Endometrium (tissue), 2 donors: ENCODE measurements around the gene CCDC192.

ENCODE experiments used
- FAIRE-seq: peaks from 2 replicates; lab custom pipeline; 2012; peaks lifted over from hg19 to GRCh38; lab: Jason Lieb, UNC
- donor health status: control.
- donor health status: control.

CCDC192 gene

DNA sequence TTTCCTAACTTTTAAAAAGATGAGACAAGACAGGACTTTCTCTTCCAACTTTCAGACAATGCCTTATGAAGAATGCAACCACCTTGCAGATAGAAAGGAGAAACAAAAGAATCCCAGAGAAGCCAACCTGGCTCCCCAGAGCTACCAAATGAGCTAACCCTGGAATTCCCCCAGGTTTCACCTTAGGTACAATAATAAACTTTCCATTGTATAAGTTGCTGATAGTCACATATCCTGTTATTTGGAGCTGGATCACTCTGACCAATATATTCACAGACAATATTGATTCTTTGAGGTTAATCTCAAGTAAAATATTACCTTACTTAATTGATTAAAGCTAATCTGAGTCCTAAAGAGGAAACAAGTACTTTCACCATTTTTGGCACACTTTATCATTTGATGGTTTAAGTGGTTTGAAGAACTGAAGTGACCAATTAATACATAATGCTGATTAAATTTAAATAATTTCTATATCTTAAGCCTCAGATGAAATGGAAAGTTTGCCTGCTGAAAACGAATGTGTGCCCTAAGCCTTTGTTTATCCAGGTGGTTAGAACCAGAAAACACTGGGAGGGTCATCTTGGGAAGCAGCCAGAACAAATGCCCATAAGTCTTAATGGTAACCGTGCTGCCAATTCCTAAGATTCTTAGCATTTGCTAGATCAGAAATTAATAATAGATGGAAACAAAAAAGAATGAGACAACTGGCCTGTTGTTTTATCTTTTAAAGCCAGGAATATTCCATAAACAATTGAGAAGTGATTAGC is 220.8 kb downstream of the CCDC192 start:
- FAIRE-seq = no peak

DNA sequence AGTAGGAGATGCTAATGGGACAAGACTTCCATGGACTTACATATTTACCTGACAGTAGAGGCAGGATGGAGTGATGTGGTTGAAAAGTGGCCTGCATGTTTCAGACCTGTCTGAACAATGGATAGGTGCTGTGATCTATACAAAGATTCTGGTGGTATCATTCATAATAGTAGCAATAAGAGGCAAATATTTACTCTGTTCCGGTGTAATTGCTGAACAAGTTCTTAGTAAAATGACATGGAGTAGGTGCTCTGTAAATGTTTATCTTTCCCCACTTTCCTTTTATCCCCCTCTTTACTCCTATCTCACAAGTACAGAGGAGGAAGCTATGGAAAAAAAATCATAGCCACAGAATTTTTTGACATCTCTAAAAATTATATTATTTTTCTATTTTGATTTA is 221.4 kb downstream of the CCDC192 start:
- FAIRE-seq = no peak

DNA sequence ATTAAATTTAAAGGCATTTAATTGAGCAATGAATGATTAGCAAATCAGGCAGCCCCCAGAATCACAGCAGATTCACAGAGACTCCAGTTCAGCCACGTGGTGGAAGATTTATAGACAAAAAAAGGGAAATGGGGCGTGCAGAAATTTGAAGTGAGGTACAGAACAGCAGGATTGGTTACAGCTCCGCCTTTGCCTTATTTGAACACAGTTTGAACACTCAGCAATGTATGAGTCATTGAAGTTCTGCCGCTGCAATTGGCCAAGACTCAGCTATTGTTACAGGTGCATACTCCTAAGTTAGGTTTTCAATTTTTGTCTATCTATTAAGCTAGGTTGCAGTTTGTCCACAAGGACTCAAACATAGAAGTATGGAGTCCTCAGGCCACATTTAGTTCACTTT is 222.7 kb downstream of the CCDC192 start:
- no peak for FAIRE-seq

DNA sequence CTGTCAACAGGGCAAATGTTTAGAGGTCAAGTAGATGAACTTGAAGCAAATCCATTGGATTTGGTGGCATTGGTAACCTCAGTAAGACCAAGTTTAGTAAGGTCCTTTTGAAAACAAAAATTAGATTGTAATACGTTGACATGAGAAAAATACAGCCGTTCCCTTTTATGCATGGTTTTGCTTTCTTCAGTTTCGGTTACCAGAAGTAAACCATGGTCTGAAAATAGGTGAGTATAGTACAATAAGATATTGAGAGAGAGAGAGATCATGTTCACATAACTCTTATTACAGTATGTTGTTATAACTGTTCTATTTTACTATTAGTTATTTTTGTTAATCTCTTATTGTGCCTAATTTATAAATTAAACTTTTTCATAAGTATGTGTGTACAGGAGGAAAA is 223.8 kb downstream of the CCDC192 start:
- no peak for FAIRE-seq

DNA sequence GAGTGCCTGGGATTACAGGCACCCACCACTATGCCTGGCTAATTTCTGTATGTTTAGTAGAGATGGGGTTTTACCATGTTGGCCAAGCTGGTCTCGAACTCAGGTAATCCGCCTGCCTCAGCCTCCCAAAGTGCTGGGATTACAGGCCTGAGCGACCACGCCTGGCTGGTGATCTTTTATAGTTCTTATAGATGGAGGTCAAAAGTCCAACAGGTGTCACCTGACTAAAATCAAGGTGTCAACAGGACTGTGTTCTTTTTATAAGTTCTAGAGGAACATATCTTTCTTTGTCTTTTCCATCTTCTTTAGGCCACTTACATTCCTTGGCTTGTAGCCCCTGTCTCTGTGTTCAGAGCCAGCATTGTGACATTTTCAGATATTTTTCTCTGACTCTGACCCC is 224.9 kb downstream of the CCDC192 start:
- no peak for FAIRE-seq

DNA sequence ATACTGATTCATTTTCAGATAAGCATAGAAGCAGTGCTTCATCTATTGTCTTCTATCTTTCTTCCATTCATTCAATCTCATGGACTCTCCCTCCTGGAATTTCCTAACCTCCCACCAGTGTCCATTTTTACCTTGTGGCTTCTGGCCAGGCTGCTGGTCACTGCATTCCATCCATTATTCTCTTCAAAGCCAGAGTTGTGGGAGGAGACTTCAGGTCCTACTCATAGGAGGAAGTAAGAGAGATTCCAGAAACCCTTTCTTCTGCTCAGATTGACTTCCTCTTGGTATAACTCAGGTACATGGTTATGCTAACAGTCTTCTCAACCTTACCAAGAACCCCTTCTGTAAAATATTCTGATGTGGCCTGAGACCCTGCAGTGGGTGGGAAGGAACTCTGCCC is 227.1 kb downstream of the CCDC192 start:
- no peak for FAIRE-seq

DNA sequence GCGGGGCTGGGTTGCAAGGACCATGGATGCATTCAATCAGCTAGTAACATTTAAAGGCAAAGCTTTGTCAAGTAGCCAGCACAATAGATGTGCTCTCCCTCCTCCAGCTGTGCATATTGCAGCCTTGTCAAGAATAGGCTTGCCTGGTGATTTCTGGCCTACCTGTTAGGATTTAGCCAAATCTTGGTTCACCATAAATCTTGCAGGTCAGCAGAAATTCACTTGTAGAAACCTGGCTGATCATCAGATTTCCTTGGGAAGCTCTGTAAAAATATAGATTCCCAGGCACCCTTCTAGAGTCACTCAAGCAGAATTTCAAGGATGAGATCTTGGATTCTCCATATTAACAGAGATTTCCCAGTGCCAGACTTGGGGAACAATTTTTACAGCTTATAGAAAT is 228.2 kb downstream of the CCDC192 start:
- no peak for FAIRE-seq

DNA sequence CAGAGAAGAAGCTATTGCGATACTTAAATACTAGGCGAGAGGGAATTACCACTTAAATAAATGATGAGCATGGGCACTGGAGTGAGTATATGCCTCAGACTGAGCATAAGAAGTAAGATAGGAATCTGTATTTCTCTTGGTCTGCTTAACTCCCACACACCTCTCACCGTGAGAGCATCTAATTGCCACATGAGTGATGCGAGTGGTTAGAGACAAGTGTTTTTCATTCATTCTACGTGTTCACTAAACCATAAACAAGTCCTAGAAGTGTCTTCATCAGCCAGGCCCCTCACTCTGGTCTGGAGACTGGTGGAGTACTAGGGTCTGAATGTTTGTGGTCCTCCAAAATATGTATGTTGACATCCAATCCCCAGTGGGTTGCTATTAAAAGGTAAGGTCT is 230.2 kb downstream of the CCDC192 start:
- FAIRE-seq = no peak

DNA sequence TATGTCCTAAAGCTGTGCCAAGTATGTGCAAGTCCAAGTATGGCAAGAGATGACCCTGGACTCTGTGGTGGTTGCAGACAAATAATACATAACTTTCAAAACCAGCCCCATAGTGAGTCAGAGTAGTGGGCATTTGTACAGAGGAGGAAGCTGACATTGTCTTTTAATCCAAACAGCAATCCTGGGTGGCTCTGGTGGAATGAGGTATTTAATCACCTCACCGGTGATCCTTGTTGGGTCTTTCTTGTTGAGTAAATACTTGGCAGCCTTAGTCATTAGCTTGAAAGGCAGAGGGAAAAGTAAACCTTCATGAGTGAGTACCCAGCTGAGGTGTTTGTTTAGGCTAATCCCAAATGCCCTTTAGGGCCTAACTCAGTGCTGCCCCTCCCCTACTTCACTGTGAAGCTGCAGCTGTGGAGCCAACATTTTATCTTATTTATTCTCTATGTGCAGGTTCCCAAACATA is 231.6 kb downstream of the CCDC192 start:
- FAIRE-seq = no peak

DNA sequence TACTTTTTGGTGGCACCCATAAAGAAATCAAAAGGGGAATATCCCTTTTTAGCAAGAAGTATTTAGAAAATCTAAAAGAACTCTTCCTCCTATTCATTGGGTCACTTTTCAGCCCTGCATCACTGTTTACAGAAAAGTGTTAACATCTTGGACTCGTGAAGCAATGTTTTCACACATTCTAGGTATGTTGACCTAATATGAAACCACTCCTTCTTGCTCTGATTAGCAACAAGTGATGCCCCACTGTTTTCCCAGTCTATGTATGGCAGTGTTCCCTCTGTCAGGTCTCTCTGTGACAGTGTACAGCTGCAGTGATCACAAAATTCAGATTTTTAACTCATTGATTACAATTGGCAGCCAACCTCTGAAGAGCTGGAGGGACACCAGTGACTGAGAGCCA is 232.2 kb downstream of the CCDC192 start:
- no peak for FAIRE-seq

DNA sequence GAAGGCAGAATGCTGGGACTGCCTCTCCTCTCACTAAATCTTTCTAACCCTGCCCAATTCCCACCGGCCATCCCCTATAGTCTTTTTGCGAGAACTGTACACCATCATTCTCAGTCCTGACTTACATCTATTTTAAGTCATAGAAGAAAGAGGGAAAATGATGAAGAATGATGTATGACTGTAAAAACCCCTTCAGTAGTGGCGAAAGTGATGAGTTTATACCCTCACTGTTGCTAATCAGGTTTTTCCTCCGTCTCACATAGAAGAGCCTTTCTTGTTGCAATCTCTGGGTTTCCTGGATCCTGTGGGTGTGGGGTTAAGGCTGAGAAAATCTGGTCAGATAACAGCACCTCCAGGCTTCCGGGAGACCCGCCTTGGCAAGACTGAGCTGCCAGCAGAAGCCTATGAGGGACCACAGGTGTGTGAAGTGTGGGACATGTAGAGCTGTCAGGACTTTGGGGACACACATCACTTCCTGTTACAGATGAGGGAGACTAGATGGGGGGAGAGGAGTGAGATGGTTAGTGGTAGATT is 233.3 kb downstream of the CCDC192 start:
- FAIRE-seq = no peak

DNA sequence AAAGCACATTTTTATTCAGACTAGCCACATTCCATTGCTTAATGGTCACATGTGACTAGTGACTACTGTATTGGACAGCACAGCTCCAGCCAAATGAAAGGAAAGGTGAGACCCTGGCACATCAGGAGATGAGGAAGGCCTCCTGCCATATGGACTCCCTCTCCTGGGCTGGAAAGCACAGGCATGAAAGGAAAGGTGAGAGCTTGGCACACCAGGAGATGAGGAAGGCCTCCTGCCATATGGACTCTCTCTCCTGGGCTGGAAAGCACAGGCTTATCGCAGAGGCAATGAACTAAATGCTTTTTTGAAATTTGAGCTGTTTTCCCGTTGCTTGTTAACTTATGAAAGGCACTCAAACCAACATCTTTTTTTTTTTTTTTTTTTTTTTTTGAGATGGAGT is 235.6 kb downstream of the CCDC192 start:
- FAIRE-seq = no peak

DNA sequence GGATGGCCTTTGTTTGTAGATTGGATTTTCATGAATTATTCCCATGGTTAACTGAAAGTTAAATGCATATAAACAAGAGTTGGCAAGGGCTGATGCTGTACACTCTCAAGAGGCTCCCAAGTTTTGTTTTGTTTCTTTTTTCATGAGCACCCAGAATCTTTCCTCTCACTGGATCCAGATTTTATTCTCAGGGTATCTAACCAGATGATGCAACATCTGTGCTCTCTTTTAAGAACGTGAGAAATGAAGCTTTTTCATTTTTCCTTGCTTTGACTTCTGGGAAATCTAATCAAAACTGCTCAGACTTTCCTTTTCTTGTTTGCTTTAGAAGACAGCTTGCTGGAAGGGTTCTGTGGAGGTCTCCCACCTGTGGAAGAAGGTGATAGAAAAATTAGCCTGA is 237.7 kb downstream of the CCDC192 start:
- FAIRE-seq = no peak

DNA sequence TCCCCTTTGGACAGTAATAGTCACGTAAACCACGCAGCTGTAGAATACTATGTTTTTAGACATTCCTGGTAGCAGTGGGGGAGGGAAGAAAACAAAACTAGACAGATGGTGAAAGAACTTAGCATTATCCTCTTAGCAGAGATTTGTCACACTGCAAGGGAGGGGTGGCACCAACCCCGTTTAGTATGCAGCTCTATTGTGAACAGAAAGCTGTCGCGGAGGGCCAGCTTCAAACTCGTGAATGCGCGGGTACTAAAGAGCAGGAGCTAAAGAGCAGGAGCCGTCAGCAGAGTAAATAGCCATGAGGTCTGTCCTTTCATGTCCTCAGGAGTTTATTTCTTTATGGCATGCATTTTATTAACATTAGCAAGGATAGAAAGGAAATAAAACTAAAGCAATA is 238.5 kb downstream of the CCDC192 start:
- FAIRE-seq = no peak

DNA sequence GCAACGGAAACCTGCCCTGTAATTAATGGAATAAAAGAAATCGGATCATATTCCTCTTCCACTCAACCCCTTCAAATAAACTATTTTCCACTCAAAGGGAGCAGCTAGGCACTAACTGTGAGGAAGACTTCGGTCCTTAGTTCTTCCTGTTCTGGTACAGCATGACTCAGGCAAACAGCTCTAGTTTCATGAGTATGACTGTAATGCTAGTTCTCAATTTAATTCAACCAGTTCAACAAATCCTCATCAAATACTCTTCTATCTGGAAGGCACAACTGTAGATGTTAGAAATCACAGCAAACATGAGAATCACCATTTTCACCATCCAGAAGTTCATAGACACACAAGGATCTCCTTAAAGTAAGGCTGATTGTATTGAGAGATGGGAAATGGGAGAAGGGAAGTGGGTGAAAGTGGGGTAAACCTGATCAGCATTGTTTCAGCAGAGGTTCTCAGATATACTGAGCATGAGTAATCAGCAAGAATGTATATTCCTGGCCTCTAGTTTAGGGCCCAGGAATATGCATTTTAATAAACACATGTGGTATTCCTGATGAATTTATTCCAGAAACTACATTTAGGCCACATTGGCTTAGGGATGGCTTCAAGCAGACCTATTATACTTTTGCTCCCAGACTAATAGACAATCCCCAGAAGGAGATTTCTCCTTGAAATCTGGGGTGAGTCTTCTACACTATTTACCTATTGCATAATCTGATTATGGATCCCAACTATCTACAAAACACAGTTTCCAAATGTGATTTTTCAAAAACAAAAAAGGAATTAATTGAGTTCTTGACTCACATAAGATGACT is 239.3 kb downstream of the CCDC192 start:
- no peak for FAIRE-seq

DNA sequence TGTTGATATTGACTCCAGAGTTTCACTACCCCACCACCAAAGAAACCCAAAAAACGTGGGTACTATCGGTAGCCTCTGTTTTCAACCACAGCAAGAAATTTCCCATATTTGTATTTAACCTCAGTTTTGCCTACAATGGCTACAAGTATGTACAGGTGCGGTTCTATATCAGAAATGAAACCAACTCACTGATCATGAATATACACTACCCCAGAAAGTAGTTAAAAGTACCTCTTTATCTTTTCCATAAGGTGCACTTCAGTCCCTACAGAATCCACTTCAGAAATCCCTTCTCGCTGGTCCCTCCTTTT is 239.8 kb downstream of the CCDC192 start:
- FAIRE-seq = no peak

DNA sequence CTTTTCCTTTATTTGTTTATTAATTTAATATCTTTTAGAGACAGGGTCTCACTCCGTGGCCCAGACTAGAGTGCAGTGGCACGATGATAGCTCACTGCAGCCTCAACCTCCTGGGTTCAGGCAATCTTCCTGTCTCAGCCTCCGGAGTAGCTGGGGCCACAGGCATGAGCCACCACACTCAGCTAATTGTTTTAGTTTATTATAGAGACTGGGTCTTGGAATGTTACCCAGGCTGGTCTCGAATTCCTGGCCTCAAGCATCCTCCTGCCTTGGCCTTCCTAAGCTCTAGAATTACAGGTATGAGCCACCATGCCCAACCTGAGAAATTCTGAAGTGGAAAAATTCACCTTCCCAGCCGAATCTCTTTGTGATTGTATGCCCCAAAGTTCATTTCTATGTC is 240.9 kb downstream of the CCDC192 start:
- no peak for FAIRE-seq

DNA sequence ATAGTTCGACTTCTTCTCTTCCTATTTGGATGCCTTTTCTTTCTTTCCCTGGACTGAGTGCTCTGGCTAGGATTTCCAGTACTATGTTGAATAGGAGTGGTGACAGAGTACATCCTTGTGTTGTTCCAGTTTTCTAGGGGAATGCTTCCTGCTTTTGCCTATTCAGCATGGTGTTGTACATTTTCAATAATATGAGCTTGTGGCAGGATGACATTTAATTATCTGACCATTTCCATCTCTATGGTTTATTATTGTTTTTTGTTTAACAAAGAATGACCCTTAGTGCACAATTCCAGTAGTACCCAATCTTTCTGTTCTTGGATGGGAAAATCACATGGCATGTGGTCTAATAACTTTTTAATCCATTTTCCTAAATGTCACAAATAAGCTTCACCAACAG is 244.8 kb downstream of the CCDC192 start:
- FAIRE-seq = no peak

DNA sequence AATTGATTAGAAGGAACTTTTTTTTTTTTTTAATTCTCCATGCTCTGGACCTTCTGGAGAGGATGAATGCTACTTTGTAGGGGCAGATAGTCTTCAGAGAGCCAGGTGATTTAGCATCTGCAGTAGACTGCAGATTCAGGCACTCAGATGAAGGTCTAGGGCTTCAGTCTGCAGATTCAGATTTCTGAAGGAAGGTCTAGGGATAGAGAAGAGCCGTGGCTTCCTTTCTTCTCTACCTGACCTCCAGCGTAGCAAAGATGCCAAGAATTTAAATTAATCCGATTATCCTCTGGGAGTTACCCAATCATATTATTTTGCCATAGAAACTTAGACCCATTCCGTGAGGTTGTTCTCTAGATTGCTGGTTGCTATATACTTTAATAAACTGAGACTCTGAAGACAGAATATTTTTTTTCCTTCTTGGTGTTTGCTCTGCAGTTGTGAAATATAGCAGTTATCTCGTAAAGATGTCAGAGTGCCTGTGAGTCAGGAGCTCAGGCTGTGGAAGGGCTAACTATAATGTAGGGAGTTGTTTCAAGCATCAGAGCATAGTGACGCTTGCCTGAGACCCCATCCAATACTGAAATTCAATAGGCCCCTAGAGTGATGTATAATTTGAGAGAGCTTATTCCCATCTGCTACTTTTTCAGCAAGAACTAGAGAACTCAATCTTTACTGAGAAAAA is 247.7 kb downstream of the CCDC192 start:
- no peak for FAIRE-seq

DNA sequence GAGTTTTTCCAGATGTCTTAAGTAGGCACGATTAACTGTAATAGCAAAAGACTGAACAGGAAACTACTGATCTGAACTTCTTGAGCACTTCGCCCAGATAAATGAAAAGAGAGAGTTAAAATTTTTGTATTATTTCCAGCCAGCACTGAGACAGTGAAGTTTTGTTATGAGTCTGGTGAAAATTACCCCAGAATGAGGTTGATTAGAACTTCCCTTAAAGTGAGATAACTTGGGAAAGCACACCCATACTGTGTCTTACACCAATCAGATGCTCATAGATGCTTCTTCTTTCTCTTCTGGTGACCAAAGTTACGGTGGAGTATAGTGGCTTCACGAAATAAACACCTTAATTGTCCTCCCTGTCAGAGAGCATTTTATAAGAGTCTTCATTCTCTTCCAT is 248.6 kb downstream of the CCDC192 start:
- FAIRE-seq = no peak

DNA sequence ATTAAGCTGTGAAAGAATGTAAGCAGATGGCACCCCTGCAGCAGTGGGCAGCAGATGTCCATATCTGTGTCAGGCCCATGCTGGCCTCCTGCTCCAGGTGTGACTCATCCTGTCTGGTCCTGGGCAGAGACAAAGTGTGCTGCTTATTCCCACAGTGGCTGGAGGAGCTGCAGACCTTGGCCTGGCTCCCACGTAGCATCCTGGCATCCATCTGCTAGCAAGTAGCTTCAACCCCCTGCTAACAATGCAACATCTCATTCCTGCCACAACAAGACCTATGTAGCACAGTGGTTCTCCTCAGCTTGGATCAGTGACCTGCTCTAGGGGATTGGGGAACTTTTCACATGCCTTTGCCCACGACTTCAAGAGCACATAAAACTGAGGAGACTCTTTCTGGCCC is 254.0 kb downstream of the CCDC192 start:
- no peak for FAIRE-seq

DNA sequence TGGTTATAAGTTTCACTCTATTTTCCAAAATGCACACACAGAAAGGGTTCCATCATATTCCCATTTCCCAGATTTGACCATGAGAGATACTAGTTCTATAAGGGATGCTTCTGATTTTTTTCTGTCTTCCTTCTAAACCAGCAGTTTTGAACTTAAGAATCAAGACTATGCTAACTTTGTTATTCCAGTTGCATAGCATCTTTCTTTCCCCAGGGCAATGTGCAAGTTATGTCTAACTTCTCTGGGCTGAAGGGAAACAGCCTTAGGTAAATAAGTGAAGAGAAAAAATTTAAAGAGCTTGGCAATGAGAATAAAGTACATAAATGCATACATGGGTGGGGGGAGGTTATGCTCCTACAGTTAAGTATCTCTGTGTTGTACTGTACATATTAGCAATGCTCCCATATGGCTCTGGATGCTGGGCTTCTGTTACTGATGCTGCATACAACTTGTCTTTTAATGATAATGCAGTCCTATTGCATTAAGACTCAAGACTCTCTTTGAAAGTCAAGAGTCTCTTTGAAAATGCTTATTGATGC is 254.6 kb downstream of the CCDC192 start:
- FAIRE-seq = no peak
